Right lobe of liver (tissue), 6 donors: ENCODE measurements around the gene CEP55. TPM values are rescaled to one million over a fixed set of nuclear protein-coding genes. Genes with fewer than 3 reads are reported as not detected.
A peak's percentile ranks its signal among the peaks of the same experiment; 100 is the strongest.

Experiments used
- ATAC-seq, 4 donors: fragments of 200-7000 bp; cut with Tn5 transposase; one replicate each; pipeline ENCODE4 v1.9.1; 2020; ENCODE audit warnings: mild to moderate bottlenecking in 4 of 4, moderate library complexity in 4 of 4
- DNase-seq, 3 donors: peaks; one replicate each; pipeline ENCODE4 v3.0.0-alpha.2; 2020
- H3K27ac ChIP-seq, 3 donors: fragments of 200-600 bp; one replicate each; pipeline ENCODE4 v1.8.0; 2022
- H3K27me3 ChIP-seq, 2 donors: fragments of 200-600 bp; one replicate each; pipeline ENCODE4 v1.8.0; 2022
- H3K36me3 ChIP-seq, 4 donors: fragments of 200-600 bp; sonication (generic) in 1 of 4; one replicate each; pipeline versions ENCODE4 v1.5.1 to v1.8.0; 2017 to 2022; ENCODE audit warnings: control low read depth in 1 of 4
- H3K4me1 ChIP-seq, 4 donors: fragments of 200-600 bp; sonication (generic) in 1 of 4; one replicate each; pipeline versions ENCODE4 v1.5.1 to v1.8.0; 2017 to 2022; ENCODE audit warnings: control low read depth in 1 of 4
- H3K4me3 ChIP-seq, 3 donors: fragments of 200-600 bp; one replicate each; pipeline ENCODE4 v1.8.0; 2022
- H3K9me3 ChIP-seq, 4 donors: fragments of 200-600 bp; sonication (generic) in 1 of 4; one replicate each; pipeline versions ENCODE4 v1.5.1 to v1.8.0; 2017 to 2022; ENCODE audit warnings: control low read depth in 1 of 4
- POLR2A ChIP-seq: fragments of 450-650 bp; IDR thresholded peaks from one replicate; pipeline ENCODE4 v1.6.1; 2017; ENCODE audit warnings: antibody characterized with exemption, mild to moderate bottlenecking
- WGBS: methylation state at CpG from one replicate; pipeline ENCODE4 v1.1.6; 2018; ENCODE audit warnings: low coverage, low lambda C conversion rate; ENCODE audit not compliant: insufficient coverage; ENCODE audit errors: missing lambda C conversion rate; 5-methylcytosine and 5-hydroxymethylcytosine counted together
- intact Hi-C, 2 donors: fragments of 100-400 bp; cut with DNase I; formaldehyde crosslinking; loops; one replicate each; pipeline versions ENCODE4 v1.11.2 to v1.14.1; 2022
- total RNA-seq, 6 experiments: library from RNA; depleted of rRNA in 2 of 6; stranded (reverse); fragments of >200 nt in 2 of 6; fragmentation: NEBNext Ultra II Directional in 3 of 6; extraction: Animal tissue kit (Norgen Biotek cat#: 25700) in 3 of 6; gene quantifications; one replicate each; pipeline versions ENCODE4 v1.1.0 to v1.2.4, GENCODE V29; 2016 to 2023
- TF ChIP-seq, protein P1 (sequence below), 4 donors: fragments of 200-600 bp in 3 of 4; fragments of 450-650 bp in 1 of 4; IDR thresholded peaks; one replicate each; pipeline versions ENCODE4 v1.5.1 to v1.8.0; 2016 to 2022; ENCODE audit warnings: antibody characterized with exemption in 4 of 4, mild to moderate bottlenecking in 2 of 4
- donor health status: DM: no; HTN: yes; CAD: no.
- donor health status: DM: no; HTN: no; CAD: no.
- donor health status: DM: no; HTN: no; CAD: no.
- donor health status: DM: no; HTN: yes; CAD: no.
- donor health status: DM: no; HTN: yes; CAD: no.

CEP55 gene
- total RNA-seq, 6 experiments from 2014 or later: 0.16 to 0.56 (median 0.43) TPM; not detected in 1

DNA sequence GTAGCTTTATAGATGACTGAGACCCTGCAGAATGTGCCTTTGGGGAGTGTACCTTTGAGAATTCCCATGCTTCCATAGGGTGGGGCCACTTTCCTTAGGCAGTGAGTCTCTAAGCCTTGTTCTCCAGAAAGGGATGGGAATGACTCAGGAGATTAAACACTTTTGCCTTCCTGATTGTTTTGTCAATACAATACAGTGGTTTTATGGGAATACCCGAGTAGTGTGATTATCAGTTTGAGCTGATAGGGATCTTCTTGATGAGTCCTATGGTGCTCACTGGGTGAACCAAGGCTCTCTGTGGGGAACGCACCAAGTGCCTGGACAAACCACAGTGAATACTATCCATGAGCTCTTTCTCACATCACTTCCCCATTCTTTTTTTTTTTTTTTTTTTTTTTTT is 20.5 kb upstream of the CEP55 start:
- H3K27ac ChIP-seq: no peak overlapping the region
- no peaks in the 10 kb centered on the region for H3K27me3 ChIP-seq
- H3K36me3 ChIP-seq: no peaks in the 10 kb centered on the region
- TF ChIP-seq, protein P1, sequence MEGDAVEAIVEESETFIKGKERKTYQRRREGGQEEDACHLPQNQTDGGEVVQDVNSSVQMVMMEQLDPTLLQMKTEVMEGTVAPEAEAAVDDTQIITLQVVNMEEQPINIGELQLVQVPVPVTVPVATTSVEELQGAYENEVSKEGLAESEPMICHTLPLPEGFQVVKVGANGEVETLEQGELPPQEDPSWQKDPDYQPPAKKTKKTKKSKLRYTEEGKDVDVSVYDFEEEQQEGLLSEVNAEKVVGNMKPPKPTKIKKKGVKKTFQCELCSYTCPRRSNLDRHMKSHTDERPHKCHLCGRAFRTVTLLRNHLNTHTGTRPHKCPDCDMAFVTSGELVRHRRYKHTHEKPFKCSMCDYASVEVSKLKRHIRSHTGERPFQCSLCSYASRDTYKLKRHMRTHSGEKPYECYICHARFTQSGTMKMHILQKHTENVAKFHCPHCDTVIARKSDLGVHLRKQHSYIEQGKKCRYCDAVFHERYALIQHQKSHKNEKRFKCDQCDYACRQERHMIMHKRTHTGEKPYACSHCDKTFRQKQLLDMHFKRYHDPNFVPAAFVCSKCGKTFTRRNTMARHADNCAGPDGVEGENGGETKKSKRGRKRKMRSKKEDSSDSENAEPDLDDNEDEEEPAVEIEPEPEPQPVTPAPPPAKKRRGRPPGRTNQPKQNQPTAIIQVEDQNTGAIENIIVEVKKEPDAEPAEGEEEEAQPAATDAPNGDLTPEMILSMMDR (IDR thresholded peaks at IDR 0.05): no peak
- TF ChIP-seq POLR2A: no peak
- no peak overlapping the region for H3K4me3 ChIP-seq
- H3K9me3 ChIP-seq: no peaks in the 10 kb centered on the region
- ATAC-seq (no peak), DNase-seq (no peak)
- intact Hi-C loops: no loop called here
- 30% methylated on average over 1 of the region's 2 CpGs for WGBS
- no peaks in the 10 kb centered on the region for H3K4me1 ChIP-seq

DNA sequence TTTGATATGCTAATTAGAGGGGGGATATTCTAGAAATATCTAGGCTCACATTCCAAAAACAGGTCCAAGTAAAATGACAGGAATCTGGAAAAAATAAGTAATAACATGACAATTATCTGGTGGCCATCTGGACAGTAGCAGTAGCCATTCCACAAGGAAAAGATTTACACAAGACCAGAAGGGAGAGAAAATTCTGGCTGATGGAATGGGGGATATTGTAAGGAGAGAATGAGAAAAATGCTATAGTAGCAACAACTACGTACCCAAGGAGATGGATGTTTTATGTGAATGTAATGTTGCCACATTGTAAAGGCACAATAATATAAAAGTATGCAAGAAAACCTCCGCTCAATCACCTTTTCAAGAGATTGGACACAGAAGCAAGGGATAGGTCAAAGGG is 19.7 kb upstream of the CEP55 start:
- no peak for DNase-seq
- Histone ChIP-seq H3K36me3 (no peaks in the 10 kb centered on the region), H3K4me1 (no peaks in the 10 kb centered on the region), H3K27ac (no peak overlapping the region), H3K9me3 (no peaks in the 10 kb centered on the region), H3K4me3 (no peak overlapping the region), H3K27me3 (no peaks in the 10 kb centered on the region)
- intact Hi-C loops: no loop called here
- no peak for TF ChIP-seq POLR2A
- TF ChIP-seq, protein P1 (IDR thresholded peaks at IDR 0.05): no peak
- 93% methylated on average over 2 of the region's 2 CpGs for WGBS
- no peak for ATAC-seq

DNA sequence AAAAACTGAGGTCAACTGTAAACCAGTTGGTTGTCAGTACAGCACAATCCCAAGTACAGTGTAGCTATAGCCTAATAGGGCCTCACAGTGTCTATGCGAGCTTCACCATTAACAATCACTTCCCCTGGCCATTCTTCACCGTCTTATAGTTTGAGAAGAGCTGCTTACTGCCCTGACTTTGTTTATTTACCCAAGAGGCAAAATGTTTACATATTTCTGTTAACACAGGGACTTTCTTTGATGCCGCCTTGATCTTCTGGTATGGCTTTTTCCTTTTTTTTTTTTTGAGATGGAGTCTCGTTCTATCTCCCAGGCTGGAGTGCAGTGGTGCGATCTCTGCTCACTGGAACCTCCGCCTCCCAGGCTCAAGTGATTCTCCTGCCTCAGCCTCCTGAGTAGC is 17.5 kb upstream of the CEP55 start:
- ATAC-seq (no peak), DNase-seq (no peak)
- Histone ChIP-seq H3K4me3 (no peak overlapping the region), H3K4me1 (no peaks in the 10 kb centered on the region), H3K27me3 (no peaks in the 10 kb centered on the region), H3K36me3 (no peaks in the 10 kb centered on the region), H3K9me3 (no peaks in the 10 kb centered on the region), H3K27ac (no peak overlapping the region)
- WGBS: 67% methylated on average over 3 of the region's 6 CpGs
- TF ChIP-seq POLR2A: no peak
- TF ChIP-seq, protein P1 (IDR thresholded peaks at IDR 0.05): no peak
- intact Hi-C loops: no loop called here

DNA sequence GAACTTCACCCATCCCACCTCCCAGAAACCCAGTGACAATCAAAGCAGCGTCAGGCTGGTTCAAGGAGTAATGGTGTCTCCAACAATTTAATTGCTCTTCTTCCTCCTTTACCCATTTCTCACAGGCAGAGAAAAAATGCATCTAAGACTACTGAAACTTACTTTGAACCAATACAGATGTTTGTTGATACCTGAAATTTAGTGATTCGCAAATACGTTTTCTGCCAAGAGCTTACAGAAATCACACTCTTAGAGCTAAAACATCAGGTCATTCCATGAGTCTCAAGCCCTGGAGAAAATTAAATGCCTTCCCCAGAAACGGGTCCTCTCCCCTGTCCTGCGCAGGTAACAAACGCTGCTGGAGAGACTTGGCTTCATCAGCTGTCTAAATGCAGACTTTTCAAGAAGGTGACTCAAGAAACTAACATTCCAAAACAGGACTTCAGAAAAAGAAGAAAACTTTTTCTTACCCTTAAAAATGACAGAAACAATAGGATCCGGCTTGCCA is 14.7 kb upstream of the CEP55 start:
- Histone ChIP-seq H3K27ac (peak overlapping the region; percentile 48 to 85 (median 66)), H3K36me3 (no peaks in the 10 kb centered on the region), H3K9me3 (no peaks in the 10 kb centered on the region), H3K4me1 (no peaks in the 10 kb centered on the region), H3K4me3 (peak overlapping the region; percentile 60 to 69 (median 62)), H3K27me3 (no peaks in the 10 kb centered on the region)
- no peak for TF ChIP-seq POLR2A
- TF ChIP-seq, protein P1 (IDR thresholded peaks at IDR 0.05): no peak
- intact Hi-C loops: loop anchor here (5.0 to 10.0 kb wide), 2 partner anchors 104 to 107 kb away; no protein-coding TSS in a partner anchor
- peak in 2 of 4 donors; percentile 4 to 7 for ATAC-seq
- DNase-seq: no peak
- WGBS: 22% methylated on average over 7 of the region's 7 CpGs
